Panc1 (cell line): ENCODE measurements around the gene AGA. TPM values are rescaled to one million over a fixed set of nuclear protein-coding genes. Genes with fewer than 3 reads are reported as not detected.

ENCODE experiments used
- ATAC-seq: fragments of 200-7000 bp; cut with Tn5 transposase; 2 replicates; pipeline ENCODE4 v1.9.1; 2020; ENCODE audit warnings: mild to moderate bottlenecking, moderate library complexity
- BruUV-seq: library from RNA; stranded (reverse); fragments of 400-500 nt; replicated peaks from 2 replicates; lab custom pipeline; 2021; lab: Mats Ljungman, UMichigan
- CTCF ChIA-PET: fragments of 300-600 bp; sonication (Branson Sonifier 250); formaldehyde crosslinking; loops from one replicate; lab custom pipeline; 2022; ENCODE audit warnings: antibody characterized with exemption; lab: Charles Lee
- POLR2A ChIA-PET: fragments of 300-600 bp; sonication (Branson Sonifier 250); formaldehyde crosslinking; loops from one replicate; lab custom pipeline; 2022; ENCODE audit warnings: antibody characterized with exemption; lab: Charles Lee
- DNase-seq: peaks from one replicate; pipeline ENCODE4 v3.0.0-alpha.2; 2010; ENCODE audit warnings: low read depth, low spot score
- H3K27ac ChIP-seq: 2 replicates; pipeline ENCODE4 v1.5.1; 2011; ENCODE audit warnings: mild to moderate bottlenecking, low read length, inconsistent platforms
- H3K27me3 ChIP-seq: fragments of 200-500 bp; sonication (Bioruptor generic); 2 replicates; pipeline ENCODE4 v1.6.0; 2014; ENCODE audit warnings: low read length, inconsistent platforms; ENCODE audit not compliant: control insufficient read depth, insufficient read depth
- H3K36me3 ChIP-seq: fragments of 200-500 bp; sonication (Bioruptor generic); 2 replicates; pipeline ENCODE4 v1.5.1; 2014; ENCODE audit warnings: inconsistent platforms, mild to moderate bottlenecking, low read length, moderate library complexity; ENCODE audit not compliant: control insufficient read depth, insufficient read depth
- H3K4me1 ChIP-seq: 2 replicates; pipeline ENCODE4 v1.5.1; 2011; ENCODE audit warnings: inconsistent platforms, mild to moderate bottlenecking, low read length, moderate library complexity; ENCODE audit not compliant: control insufficient read depth, insufficient read depth
- H3K4me3 ChIP-seq, 2 experiments: 2 replicates each; pipeline ENCODE4 v1.5.1; 2011 to 2012; ENCODE audit warnings: low read depth in 2 of 2, low read length in 2 of 2, mild to moderate bottlenecking in 2 of 2, inconsistent platforms in 1 of 2, moderate library complexity in 1 of 2
- H3K9me3 ChIP-seq: fragments of 200-500 bp; sonication (Bioruptor generic); 2 replicates; pipeline ENCODE4 v1.5.1; 2014; ENCODE audit warnings: low read depth, mild to moderate bottlenecking, inconsistent platforms, low read length, moderate library complexity; ENCODE audit not compliant: control insufficient read depth, insufficient read depth
- POLR2AphosphoS5 ChIP-seq: IDR thresholded peaks from 2 replicates; pipeline ENCODE4 v1.6.1; 2012; ENCODE audit warnings: mild to moderate bottlenecking, low read depth, low read length, moderate library complexity
- SIN3A ChIP-seq: IDR thresholded peaks from 2 replicates; pipeline ENCODE4 v1.6.1; 2012; ENCODE audit warnings: low read depth, mild to moderate bottlenecking, low read length, moderate library complexity, borderline replicate concordance; ENCODE audit not compliant: insufficient read depth
- TCF7L2 ChIP-seq: IDR thresholded peaks from 2 replicates; pipeline ENCODE4 v1.6.1; 2011; ENCODE audit warnings: mild to moderate bottlenecking, low read depth, low read length, inconsistent platforms
- in situ Hi-C: cut with HindIII; loops from 2 replicates; pipeline ENCODE4 v1.10.0; 2016; ENCODE audit warnings: low sequenced_read_pairs, low pct_unique_long_range_greater_than_20kb
- intact Hi-C: fragments of 100-400 bp; cut with micrococcal nuclease; formaldehyde crosslinking; loops from one replicate; pipeline ENCODE4 v1.10.0; 2022; ENCODE audit not compliant: unreplicated experiment
- total RNA-seq: library from RNA; stranded (reverse); gene quantifications from one replicate; pipeline ENCODE4 v1.2.1, GENCODE V29; 2021; ENCODE audit not compliant: unreplicated experiment
- TF ChIP-seq, protein P1 (sequence below): fragments of 450-650 bp; IDR thresholded peaks from 2 replicates; pipeline ENCODE4 v1.5.1; 2017; ENCODE audit warnings: mild to moderate bottlenecking
- TF ChIP-seq, protein P2 (sequence below), 2 experiments: IDR thresholded peaks; 2 replicates each; pipeline ENCODE4 v1.6.1; 2011 to 2012; ENCODE audit warnings: low read depth in 2 of 2, control low read depth in 1 of 2, low read length in 1 of 2, mild to moderate bottlenecking in 1 of 2, moderate library complexity in 1 of 2; ENCODE audit not compliant: insufficient read depth in 1 of 2

The AGA gene
- total RNA-seq, 1 experiment from 2014 or later, result 15.4 TPM

DNA sequence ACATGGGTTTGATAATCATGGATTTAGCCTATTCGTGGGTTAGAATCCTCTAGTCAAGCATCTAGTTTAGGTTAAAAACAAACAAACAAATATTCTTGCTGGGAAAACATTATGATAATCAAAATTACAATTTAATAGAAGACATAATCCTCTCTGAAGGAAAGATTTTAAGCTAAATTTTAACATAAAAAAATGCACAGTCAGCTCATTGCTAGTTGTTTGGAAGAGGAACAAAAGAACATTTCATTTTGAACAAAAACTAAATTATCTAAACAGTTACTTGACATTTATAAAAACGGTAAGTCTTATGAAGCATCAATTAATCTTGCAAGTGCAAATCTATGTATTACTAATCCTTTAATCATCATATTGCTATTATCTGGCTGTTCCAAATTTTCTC is 18.2 kb upstream of the AGA start:
- H3K4me3 ChIP-seq, result no peak overlapping the region
- TF ChIP-seq POLR2AphosphoS5 (no peak), TCF7L2 (no peak), SIN3A (no peak)
- TF ChIP-seq, protein P1, sequence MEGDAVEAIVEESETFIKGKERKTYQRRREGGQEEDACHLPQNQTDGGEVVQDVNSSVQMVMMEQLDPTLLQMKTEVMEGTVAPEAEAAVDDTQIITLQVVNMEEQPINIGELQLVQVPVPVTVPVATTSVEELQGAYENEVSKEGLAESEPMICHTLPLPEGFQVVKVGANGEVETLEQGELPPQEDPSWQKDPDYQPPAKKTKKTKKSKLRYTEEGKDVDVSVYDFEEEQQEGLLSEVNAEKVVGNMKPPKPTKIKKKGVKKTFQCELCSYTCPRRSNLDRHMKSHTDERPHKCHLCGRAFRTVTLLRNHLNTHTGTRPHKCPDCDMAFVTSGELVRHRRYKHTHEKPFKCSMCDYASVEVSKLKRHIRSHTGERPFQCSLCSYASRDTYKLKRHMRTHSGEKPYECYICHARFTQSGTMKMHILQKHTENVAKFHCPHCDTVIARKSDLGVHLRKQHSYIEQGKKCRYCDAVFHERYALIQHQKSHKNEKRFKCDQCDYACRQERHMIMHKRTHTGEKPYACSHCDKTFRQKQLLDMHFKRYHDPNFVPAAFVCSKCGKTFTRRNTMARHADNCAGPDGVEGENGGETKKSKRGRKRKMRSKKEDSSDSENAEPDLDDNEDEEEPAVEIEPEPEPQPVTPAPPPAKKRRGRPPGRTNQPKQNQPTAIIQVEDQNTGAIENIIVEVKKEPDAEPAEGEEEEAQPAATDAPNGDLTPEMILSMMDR, result no peak
- TF ChIP-seq, protein P2, sequence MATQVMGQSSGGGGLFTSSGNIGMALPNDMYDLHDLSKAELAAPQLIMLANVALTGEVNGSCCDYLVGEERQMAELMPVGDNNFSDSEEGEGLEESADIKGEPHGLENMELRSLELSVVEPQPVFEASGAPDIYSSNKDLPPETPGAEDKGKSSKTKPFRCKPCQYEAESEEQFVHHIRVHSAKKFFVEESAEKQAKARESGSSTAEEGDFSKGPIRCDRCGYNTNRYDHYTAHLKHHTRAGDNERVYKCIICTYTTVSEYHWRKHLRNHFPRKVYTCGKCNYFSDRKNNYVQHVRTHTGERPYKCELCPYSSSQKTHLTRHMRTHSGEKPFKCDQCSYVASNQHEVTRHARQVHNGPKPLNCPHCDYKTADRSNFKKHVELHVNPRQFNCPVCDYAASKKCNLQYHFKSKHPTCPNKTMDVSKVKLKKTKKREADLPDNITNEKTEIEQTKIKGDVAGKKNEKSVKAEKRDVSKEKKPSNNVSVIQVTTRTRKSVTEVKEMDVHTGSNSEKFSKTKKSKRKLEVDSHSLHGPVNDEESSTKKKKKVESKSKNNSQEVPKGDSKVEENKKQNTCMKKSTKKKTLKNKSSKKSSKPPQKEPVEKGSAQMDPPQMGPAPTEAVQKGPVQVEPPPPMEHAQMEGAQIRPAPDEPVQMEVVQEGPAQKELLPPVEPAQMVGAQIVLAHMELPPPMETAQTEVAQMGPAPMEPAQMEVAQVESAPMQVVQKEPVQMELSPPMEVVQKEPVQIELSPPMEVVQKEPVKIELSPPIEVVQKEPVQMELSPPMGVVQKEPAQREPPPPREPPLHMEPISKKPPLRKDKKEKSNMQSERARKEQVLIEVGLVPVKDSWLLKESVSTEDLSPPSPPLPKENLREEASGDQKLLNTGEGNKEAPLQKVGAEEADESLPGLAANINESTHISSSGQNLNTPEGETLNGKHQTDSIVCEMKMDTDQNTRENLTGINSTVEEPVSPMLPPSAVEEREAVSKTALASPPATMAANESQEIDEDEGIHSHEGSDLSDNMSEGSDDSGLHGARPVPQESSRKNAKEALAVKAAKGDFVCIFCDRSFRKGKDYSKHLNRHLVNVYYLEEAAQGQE (IDR thresholded peaks at IDR 0.05; ENCODE audit: insufficient read depth in 1 of 2, low read depth in 2 of 2, low read length in 1 of 2), result no peak
- ATAC-seq (no peak), DNase-seq (no peak)
- H3K9me3 ChIP-seq, result no peaks in the 10 kb centered on the region
- in situ Hi-C loops (no loop called here), intact Hi-C loops (no loop called here)
- CTCF ChIA-PET, result no interaction called here
- no peak overlapping the region for H3K27ac ChIP-seq
- H3K27me3 ChIP-seq, result no peaks in the 10 kb centered on the region
- no peaks in the 10 kb centered on the region for H3K36me3 ChIP-seq
- no peaks in the 10 kb centered on the region for H3K4me1 ChIP-seq
- POLR2A ChIA-PET, result no interaction called here
- BruUV-seq, result no TSS peak

DNA sequence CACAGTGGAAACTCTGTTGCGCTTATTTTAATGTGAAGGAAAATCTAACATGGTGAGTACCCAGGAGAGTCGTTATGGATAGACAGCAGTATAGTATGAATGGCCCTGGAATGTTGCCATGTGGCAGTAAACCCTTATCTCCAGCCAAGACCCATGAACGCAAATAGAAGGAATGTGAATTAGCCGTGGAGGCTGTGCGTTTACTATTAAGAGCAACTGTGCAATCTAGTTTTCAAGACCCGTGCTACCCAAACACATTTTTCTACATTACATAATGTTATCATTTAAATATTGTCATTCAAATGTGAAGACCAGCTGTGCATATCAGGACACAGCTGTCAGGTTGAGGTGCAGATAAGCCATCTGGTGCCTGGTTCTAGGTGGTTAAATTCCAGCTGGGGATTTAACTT is 13.3 kb upstream of the AGA start:
- H3K36me3 ChIP-seq, result no peaks in the 10 kb centered on the region
- ChIA-PET POLR2A (no interaction called here), CTCF (no interaction called here)
- ATAC-seq (no peak), DNase-seq (no peak)
- H3K4me1 ChIP-seq, result no peaks in the 10 kb centered on the region
- BruUV-seq, result no TSS peak
- H3K9me3 ChIP-seq, result no peaks in the 10 kb centered on the region
- no peak overlapping the region for H3K4me3 ChIP-seq
- TF ChIP-seq SIN3A, result no peak
- TF ChIP-seq POLR2AphosphoS5, result no peak
- TF ChIP-seq, protein P1, result no peak
- no peak overlapping the region for H3K27ac ChIP-seq
- intact Hi-C loops (no loop called here), in situ Hi-C loops (no loop called here)
- H3K27me3 ChIP-seq, result no peaks in the 10 kb centered on the region
